NCI-H446 treated with DMSO at 0.1 percent for 48 hours (cell line): ENCODE data around the gene CYB5R3.
A peak's percentile ranks its signal among the peaks of the same experiment; 100 is the strongest.

Experiments
- DNase-seq: peaks from one replicate; lab custom pipeline; 2025; lab: John Stamatoyannopoulos, UW

The CYB5R3 gene

GRCh38 chr22:42649246-42650099 is at the start of gene CYB5R3:
Gene CYB5R3 (minus strand): TSS chr22:42649392. CDS start chr22:42649315, 77 bp downstream.
- peak; percentile 52 for DNase-seq

GRCh38 chr22:42697542-42698013 is 48.4 kb upstream of the CYB5R3 start:
- DNase-seq = no peak

- no peak for DNase-seq
Measured at GRCh38 chr22:42696331-42696967, 47.3 kb upstream of the CYB5R3 start.

GRCh38 chr22:42695294-42695693 is 46.1 kb upstream of the CYB5R3 start:
- DNase-seq = no peak

DNA sequence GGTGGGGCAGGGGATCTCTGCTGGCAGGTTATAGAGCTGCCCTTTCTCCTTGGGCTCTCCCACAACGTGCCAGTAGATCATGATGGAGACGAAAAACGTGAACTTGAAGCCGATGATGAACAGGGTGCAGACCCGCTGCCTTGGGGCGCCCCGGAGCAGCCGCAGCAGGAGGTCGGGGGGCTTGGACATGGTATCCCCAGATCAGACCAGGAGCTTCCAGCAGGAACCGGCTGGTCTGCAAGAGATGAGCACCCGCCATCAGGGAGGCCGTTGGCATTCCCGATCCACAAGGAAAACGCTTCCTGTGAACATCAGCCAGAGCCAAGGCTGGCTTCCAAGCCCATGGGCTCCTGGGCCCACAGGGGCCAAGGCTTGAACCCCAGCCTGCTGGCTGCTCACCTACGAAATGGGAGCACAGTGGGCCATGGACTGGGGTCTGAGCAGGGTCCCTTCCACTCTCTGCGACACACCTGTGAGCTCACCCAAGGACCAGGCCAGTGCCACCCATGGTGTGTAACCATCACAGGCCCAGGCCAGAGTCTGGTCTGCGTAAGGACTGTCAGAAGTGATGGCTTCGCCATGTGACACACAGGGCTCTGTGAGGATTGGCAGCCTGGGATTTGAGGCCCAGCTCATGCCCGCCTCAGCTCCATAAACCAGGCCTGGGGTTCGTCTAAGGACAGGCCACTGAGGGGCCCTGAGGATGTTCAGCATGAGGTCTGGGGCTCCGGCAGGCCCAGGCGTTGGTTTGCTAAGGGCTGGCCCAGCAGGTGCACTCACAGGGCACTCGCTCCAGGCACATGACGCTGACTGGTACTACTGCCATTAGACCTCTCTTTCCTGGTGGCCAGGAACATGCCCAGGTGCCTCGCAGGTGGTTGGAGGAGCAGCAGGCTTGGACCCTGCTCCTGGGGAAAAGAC is 44.8 kb upstream of the CYB5R3 start:
- no peak for DNase-seq

- DNase-seq = no peak
Measured at GRCh38 chr22:42693055-42693762, 44.0 kb upstream of the CYB5R3 start.

DNA sequence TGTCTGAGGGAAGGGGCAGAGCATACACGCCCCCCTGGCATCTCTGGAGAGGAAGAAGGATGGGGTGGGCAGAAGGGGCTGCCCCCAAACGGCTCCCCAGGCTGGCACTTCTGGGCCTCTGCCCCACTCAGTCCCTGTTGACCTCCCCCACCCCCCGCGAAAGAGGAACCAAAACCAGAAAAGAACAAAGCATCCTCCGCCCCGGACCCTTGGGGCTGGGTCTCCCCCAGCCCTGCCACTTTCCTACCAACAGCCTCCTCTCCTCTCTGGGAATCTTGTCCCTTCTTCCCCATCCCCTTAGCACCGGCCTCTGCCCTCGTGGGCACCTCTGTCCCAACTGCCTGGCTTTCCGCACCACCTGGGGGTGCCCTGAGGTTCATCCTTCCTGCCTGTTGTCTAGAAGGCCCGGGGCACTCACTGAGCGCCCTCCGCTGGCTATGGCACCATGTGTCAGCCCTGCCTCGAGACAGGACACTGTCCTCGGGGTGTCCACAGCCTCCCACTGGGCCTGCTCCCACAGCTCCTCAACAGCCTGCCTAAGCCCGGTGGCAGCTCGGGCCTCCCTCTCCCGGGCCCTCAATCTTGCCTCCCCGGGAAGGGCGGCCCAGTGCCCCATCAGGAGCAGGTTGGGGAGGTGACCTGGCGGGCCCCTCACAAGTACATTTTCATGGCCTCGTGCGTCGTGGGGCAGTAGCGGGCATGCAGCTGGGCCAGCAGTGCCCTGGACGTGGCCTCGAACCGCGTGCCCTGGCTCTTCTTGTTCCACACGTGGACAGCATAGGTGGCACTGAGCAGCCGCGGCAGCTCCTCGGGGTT is 43.3 kb upstream of the CYB5R3 start:
- DNase-seq = no peak

DNA sequence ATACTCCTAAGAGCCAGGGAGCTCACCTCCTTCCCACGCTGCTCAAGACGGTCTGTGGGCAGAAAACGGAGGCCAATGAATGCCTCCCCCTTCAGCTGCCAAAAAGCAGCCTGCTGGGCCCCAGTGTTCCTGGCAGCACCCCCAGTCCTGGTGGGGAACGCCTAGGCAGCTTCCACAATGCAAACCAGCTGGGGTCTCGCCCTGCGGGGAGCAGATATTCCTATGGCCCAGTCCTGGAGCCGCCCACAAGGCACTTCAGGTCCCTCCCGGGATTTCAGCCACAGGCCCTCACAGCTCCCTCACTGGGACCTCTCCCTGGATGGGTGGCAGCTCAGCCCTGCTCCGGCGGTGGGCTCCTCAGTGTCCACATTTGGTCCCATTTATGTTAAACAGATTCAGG is 42.2 kb upstream of the CYB5R3 start:
- no peak for DNase-seq

DNA sequence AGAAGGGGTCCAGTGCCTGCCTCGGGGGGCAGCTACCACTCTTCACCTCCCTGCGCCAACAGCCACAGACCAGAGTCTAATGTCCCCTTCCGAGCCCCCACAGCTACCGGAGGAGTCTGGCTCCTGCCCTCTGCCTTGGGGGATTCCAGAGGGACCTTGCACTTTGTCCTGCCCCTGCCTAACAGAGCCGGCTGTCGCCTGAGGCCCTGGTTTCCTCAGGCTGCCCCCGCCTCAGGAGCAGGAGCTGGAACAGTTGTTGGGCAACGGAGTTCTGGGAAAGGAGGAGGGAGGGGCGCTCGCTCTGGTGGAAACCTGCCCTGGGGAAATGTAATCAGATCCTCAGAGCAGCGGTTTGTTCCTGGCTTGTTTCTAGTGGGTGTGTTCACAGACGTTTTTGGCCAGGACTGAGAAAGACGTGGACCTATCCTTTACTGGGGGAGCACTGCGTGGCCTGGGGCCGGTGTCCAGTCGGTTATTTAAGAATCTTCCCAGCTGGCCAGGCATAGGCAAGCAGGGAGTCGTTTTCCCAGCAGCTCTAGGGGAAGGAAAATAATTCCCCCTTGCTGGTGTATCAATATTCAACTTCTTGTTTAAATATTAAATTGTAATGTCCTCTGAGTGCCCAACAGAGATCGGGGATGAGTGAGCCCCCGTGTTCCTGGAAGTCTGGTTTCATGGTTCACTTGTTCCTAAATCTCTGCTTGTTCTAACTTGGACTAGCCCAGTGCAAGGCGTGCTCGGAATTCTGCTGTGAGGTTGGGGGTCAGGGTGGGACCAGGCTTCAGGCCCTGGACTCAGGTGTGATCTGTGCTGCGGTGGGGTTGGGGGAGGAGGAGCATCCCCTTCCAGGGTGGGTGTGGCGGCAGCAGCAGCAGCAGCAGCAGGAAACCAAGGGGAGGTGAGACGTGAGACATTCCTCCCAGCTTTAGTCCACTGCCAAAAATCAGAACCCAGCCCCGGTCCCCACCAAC is 39.3 kb upstream of the CYB5R3 start:
- peak; percentile 79 for DNase-seq

DNA sequence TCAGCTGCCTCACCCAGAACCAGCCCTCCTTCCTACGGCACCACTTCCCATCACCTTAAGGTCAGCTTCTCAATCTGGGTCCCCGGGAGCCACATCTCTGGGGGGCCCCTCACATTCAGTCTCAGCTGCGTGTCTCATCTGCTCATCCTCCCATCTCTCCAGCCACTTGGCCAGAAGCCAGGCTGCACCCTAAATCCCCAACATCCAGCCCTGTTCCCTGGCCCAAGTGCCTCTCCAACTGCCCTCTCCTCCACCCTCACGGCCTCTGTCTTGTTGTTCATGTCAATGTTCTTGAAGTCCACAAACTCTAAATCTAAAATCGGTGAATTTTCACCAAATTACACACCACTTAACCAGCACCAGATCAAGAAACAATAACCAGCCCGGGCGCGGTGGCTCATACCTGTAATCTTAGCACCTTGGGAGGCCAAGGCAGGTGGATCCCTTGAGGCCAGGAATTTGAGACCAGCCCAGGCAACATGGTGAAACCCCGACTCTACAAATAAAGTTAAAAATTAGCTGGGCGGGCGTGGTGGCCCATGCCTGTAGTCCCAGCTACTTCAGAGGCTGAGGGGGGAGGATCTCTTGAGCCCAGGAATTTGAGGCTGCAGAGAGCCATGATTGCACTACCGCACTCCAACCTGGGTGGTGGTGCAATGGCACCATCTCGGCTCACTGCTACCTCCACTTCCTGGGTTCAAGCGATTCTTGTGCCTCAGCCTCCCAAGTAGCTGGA is 37.7 kb upstream of the CYB5R3 start:
- DNase-seq = no peak

- DNase-seq = peak; percentile 39
Measured at GRCh38 chr22:42685941-42686653, 36.9 kb upstream of the CYB5R3 start.

- no peak for DNase-seq
Measured at GRCh38 chr22:42684462-42685195, 35.4 kb upstream of the CYB5R3 start.

- peak; percentile 91 for DNase-seq
Measured at GRCh38 chr22:42683578-42684283, 34.5 kb upstream of the CYB5R3 start.

GRCh38 chr22:42682113-42682851 is 33.1 kb upstream of the CYB5R3 start:
- DNase-seq = peak; percentile 78

GRCh38 chr22:42680648-42681047 is 31.5 kb upstream of the CYB5R3 start:
- no peak for DNase-seq

DNA sequence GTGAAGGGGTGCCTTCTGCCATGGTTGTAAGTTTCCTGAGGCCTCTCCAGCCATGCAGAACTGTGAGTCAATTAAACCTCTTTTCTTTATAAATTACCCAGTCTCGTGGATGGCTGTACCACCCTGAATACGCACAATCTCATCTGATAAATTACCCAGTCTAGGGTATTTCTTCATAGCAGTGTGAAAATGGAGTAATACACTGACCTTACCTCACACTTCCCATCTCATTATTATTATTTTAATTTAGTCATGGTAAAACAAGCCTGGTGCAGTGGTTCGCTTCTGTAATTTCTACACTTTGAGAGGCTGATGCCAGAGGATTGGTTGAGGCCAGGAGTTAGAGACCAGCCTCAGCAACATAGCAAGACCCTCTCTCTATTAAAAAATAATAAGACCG is 30.5 kb upstream of the CYB5R3 start:
- no peak for DNase-seq
